ENCODE data around the gene PHAF1.

PHAF1 gene

DNA sequence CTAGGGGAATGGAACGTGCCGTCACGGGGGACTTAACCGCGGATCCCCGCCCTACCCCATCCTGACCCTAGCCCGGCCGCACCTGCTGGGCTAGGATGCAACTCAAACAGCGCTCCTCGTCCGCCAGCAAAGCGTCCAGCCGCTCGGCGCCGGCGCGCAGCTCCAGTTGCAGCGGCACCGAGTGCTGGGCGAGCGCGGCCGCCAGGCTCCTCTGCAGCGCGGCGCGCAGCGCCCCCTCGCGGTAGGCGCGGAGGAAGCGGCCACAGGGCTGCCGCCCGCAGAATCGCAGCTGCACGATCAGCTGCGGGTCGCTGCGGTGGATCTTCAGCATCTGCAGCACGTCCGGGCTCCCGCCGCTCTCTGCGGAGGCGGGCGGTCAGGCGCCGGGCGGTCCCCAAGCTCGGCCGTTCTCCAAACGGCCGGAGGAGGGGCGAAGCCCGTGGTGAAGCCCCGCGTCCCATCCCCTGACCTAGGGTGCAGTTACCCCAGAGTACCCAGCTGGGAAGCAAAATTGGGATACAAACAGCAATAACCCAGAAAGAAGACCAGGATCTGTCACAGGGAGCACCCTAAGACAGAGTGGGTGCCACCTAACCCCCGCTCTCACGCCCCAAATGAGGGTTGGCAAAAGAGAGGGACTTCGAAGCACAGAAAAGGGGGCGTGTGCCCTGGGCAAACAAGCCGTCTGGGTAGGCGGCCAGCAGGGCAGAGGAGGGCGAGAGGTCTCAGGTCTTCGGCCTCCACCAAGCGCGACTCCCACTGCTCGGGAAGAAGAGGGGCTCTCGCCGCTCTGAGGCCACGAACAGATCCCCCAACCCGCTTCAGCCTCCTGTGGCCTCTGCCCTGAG lies 45.8 kb downstream of the PHAF1 start:
- H3K9me3 Mint-ChIP-seq, result no peaks in the 10 kb centered on the region
- H3K27me3 Mint-ChIP-seq, result peaks cover 17% of the 10 kb centered on the region
- H3K36me3 Mint-ChIP-seq, result peaks cover 46% of the 10 kb centered on the region
- CTCF ChIA-PET, result interaction anchor here (0.6 to 8.7 kb wide), 46 partner anchors 8 to 427 kb away, joined by 3 to 163 read pairs (median 4); partner anchors contain the start of genes CBFB, CES4A, HSF4 and NOL3
- H3K4me1 Mint-ChIP-seq, result peaks cover 67% of the 10 kb centered on the region
- H3K27ac Mint-ChIP-seq, result peak overlapping the region; percentile 33
- H3K4me3 Mint-ChIP-seq, result peak overlapping the region; percentile 76
- DNase-seq, result peak; percentile 84

DNA sequence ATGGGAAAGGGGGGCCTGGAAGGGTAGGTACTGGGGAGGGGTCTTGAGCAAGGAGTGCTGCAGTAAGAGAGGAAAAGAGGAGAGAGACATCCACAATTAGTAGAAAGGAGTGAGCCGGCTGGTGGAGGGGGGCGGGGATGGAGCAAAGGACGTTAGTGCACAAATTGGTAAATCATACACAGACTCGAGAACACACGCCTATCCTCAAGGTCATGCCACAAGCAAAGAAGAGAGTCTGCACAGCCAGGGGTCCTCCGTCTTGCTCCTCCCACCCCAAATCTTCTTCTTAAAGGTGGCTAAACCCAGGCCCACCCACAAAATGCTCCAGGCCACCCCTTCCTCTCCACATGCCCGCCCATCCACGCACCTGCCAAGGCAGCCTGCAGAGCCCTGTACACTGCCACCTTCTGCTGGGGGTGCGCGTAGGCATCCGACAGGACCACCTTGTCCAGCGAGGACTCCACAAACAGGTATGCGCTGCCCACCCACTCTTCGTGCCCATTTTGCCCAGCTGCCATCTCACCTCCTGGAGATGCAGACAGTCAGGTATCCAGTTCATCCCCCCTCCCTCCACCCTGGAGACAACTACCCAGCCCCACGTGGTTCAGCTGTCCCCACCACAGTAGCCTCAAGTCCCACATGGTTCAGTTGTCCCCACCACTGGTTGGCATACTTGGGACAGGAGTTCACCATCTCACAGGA lies 46.6 kb downstream of the PHAF1 start:
- H3K4me1 Mint-ChIP-seq, result peaks cover 65% of the 10 kb centered on the region
- H3K27ac Mint-ChIP-seq, result peak overlapping the region; percentile 100
- CTCF ChIA-PET, result interaction anchor here (1.2 to 8.7 kb wide), 19 partner anchors 12 to 428 kb away, joined by 3 to 163 read pairs (median 9); partner anchors contain the start of genes CBFB and NOL3
- H3K27me3 Mint-ChIP-seq, result peaks cover 18% of the 10 kb centered on the region
- H3K36me3 Mint-ChIP-seq, result peaks cover 51% of the 10 kb centered on the region
- peak overlapping the region; percentile 76 for H3K4me3 Mint-ChIP-seq
- no peaks in the 10 kb centered on the region for H3K9me3 Mint-ChIP-seq
- DNase-seq, result no peak

DNA sequence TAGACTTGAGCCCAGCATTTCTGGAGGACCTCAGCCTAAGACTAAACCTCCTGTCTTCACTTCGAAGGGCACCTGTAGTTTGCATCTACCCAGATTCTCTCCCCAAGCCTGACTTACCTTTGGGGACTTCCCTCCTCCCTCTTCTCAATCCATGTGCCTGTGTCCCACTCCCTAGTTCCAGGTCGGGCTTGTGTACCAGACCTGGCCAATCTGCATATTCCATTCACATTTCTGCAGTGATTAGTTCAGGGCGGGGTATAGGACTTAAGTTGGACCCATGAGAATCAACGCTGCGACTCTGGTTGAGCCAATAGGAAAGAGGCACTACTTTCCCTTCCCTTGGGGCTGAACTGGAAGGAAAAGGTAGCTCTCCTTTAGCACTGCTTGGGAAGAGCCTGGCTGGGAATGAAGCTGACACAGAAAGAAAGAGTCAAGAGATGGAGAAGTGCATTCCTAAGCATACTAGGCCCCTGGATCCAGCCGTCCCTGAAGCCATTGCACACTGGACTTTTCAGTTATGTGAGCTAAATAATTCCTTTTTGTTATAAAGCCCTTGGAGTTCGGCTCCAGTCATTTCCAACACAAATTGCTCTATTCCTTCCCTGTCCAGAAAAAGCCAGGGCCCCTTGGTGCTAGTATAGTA lies 47.5 kb downstream of the PHAF1 start:
- H3K36me3 Mint-ChIP-seq, result peaks cover 55% of the 10 kb centered on the region
- CTCF ChIA-PET, result interaction anchor here (1.3 to 8.7 kb wide), 10 partner anchors 12 to 205 kb away, joined by 3 to 163 read pairs (median 4); partner anchors contain the start of gene NOL3
- H3K27ac Mint-ChIP-seq, result peak overlapping the region; percentile 100
- DNase-seq, result no peak
- peaks cover 18% of the 10 kb centered on the region for H3K27me3 Mint-ChIP-seq
- peak overlapping the region; percentile 94 for H3K4me3 Mint-ChIP-seq
- H3K9me3 Mint-ChIP-seq, result no peaks in the 10 kb centered on the region
- H3K4me1 Mint-ChIP-seq, result peaks cover 64% of the 10 kb centered on the region

DNA sequence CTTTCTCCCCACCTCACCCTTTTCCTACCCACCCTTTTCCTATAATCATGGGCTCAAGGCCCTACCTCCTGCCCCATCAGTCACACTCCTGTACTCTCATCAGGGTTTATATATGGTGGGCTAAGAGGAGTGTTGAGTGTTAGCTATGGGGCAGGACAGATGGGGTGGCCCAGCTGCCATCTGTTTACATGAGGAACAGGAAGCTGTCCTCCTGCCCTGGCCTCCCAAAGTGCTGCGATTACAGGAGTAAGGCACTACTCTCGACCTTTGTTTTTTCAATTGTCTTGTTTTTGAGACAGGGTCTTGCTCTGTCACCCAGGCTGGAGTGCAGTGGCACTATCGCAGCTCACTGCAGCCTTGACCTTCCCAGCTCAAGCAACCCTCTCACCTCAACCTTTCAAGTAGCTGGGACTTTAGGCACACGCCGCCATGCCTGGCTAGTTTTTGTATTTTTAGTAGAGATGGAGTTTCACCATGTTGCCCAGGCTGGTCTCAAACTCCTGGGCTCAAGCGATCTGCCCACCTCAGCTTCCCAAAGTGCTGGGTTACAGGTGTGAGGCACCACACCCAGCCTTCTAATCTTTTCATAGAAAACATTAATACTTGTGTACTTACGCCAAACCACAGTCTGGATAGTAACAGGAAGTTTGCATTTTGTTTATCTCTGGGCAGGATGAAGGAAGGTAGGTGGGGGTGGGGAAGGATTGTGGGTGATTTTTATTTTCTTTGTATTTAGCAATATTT lies 48.3 kb downstream of the PHAF1 start:
- H3K36me3 Mint-ChIP-seq, result peaks cover 53% of the 10 kb centered on the region
- CTCF ChIA-PET, result interaction anchor here (1.3 to 8.7 kb wide), 11 partner anchors 11 to 206 kb away, joined by 3 to 163 read pairs (median 4); partner anchors contain the start of genes MATCAP1 and NOL3
- H3K27ac Mint-ChIP-seq, result peak overlapping the region; percentile 100
- H3K4me1 Mint-ChIP-seq, result peaks cover 62% of the 10 kb centered on the region
- H3K27me3 Mint-ChIP-seq, result peaks cover 26% of the 10 kb centered on the region
- H3K4me3 Mint-ChIP-seq, result peak overlapping the region; percentile 94
- peak; percentile 51 for DNase-seq
- H3K9me3 Mint-ChIP-seq, result no peaks in the 10 kb centered on the region

DNA sequence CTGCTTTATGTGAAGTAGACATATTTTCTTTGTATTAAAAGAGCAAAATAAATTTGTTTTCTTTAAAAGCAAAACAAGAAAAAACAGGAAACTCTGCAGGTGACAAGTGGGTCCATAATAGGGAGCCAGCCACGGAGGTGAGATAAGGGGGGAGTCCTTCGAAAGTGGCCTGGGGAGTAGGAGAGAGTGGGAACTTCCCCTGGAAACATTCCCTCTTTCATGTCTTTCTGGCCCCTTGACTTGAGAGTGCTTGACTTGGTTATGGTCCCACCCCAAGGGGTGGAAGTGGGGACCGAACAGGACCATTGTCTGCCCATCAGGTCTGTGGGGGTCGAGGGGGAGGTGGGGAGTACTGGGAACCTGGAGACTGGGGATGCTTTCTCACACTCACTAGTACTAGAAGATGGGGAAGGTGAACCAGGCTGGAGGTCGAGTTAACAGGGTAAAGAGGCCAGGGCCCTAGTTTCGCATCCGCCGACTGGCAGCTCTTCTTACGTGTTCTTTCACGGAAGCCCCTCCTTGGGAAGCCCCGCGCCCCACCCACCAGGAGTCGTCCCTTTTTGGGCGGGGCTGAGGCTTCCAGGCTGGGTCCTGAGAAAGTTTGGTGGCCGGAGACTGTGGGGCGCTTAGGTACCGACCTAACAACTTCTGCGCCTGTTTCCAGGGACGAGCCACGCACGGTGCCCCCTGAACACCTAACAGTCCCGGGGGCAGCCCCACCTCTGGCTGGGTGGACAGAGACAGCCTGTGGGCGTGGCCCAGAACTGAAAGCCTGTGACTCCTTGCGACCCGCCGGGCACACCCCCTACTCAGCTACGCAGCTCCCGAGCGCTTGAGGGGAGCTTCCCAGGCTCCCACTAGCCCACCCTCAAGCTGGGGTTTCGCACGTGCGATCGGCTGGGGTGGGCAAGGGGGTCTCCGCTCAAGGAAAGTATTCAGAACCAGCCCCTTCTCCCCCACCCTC lies 49.2 kb downstream of the PHAF1 start:
- peaks cover 35% of the 10 kb centered on the region for H3K27me3 Mint-ChIP-seq
- H3K36me3 Mint-ChIP-seq, result peaks cover 47% of the 10 kb centered on the region
- peak overlapping the region; percentile 94 for H3K4me3 Mint-ChIP-seq
- peaks cover 59% of the 10 kb centered on the region for H3K4me1 Mint-ChIP-seq
- DNase-seq, result peak; percentile 93
- H3K9me3 Mint-ChIP-seq, result no peaks in the 10 kb centered on the region
- CTCF ChIA-PET, result interaction anchor here (0.6 to 8.7 kb wide), 10 partner anchors 10 to 206 kb away, joined by 3 to 163 read pairs (median 4); partner anchors contain the start of genes MATCAP1 and NOL3
- peak overlapping the region; percentile 100 for H3K27ac Mint-ChIP-seq

DNA sequence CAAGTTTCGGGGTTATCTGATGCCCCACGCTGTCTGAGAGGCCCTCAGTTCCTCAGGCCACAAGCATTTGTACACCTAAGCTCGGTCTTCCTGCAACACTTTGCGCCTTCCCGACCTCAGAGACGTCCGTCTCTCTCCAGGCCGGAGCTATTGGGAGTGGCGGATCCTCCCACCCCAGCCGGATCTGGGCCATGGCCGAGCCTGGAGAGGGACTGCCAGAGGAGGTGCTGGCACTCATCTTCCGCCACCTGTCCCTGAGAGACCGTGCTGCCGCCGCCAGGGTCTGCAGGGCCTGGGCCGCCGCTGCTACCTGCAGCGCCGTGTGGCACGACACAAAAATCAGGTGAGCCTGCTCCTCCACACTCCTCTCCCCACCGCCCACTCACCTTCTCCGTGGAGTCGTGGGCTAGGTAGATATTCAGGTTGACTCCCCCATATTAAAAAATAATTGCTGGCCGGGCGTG lies 51.9 kb downstream of the PHAF1 start:
- DNase-seq, result no peak
- H3K4me1 Mint-ChIP-seq, result peaks cover 64% of the 10 kb centered on the region
- peak overlapping the region; percentile 94 for H3K4me3 Mint-ChIP-seq
- H3K36me3 Mint-ChIP-seq, result peaks cover 46% of the 10 kb centered on the region
- no peaks in the 10 kb centered on the region for H3K9me3 Mint-ChIP-seq
- CTCF ChIA-PET, result interaction anchor here (1.2 to 2.6 kb wide), 4 partner anchors 13 to 26 kb away, joined by 4 to 14 read pairs (median 8); no protein-coding TSS in a partner anchor
- peak overlapping the region; percentile 21 for H3K27ac Mint-ChIP-seq
- H3K27me3 Mint-ChIP-seq, result peaks cover 58% of the 10 kb centered on the region

DNA sequence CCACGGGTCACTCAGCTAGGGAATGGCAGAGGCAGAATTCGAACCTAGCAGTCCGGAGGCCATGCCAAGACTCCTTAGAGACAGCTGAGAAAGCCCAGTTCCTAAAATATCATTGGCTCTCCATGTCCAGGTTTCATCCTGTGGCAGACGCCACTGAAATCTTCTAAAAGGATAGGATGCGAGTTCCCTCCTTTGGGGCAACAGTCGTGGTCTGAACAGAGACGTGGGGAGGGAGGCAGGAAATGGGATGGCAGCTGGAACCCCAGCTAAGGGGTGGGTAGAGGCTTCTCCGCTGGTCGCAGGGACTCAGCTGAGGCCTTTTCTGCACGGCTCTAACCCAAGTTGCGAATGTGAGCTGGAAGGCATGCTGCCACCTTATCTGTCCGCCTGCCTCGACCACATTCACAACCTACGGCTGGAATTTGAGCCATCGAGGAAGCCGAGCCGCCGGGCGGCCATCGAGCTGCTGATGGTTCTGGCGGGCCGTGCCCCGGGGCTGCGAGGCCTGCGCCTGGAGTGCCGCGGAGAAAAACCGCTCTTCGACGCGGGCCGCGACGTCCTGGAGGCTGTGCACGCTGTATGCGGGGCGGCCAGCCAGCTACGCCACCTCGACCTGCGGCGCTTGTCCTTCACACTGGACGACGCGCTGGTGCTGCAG lies 52.9 kb downstream of the PHAF1 start:
- Mint-ChIP-seq H3K36me3 (peaks cover 47% of the 10 kb centered on the region), H3K27ac (peak overlapping the region; percentile 79), H3K27me3 (peaks cover 68% of the 10 kb centered on the region), H3K4me1 (peaks cover 59% of the 10 kb centered on the region), H3K4me3 (peak overlapping the region; percentile 94), H3K9me3 (no peaks in the 10 kb centered on the region)
- no peak for DNase-seq
- CTCF ChIA-PET, result interaction anchor here (1.1 to 2.6 kb wide), 7 partner anchors 7 to 145 kb away, joined by 3 to 14 read pairs (median 5); no protein-coding TSS in a partner anchor

DNA sequence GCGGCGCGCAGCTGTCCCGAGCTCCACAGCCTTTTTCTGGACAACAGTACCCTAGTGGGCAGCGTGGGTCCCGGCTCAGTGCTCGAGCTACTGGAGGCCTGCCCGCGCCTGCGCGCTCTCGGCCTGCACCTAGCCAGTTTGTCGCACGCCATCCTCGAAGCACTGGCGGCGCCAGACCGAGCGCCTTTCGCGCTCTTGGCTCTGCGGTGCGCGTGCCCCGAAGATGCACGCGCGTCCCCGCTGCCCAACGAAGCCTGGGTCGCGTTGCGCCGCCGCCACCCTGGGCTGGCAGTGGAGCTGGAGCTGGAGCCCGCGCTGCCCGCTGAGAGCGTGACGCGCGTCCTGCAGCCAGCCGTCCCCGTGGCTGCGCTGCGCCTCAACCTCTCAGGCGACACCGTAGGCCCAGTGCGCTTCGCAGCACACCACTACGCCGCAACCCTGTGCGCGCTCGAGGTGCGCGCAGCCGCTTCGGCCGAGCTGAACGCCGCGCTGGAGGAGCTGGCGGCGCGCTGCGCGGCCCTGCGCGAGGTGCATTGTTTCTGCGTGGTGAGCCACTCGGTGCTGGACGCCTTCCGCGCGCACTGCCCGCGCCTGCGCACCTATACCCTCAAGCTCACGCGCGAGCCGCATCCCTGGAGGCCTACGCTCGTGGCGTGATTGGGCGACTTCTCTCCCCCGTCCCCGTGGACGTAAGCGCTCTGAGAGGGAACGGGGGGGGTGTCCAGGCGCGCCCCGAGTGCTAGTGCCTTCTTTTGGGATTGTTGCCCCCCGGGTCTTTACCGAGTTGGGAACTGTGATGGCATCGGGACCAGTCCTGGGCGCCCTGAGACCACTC lies 53.6 kb downstream of the PHAF1 start:
- Mint-ChIP-seq H3K9me3 (no peaks in the 10 kb centered on the region), H3K4me1 (peaks cover 54% of the 10 kb centered on the region), H3K27me3 (peaks cover 75% of the 10 kb centered on the region), H3K4me3 (peak overlapping the region; percentile 94), H3K36me3 (peaks cover 42% of the 10 kb centered on the region), H3K27ac (peak overlapping the region; percentile 80)
- DNase-seq, result peak; percentile 79
- CTCF ChIA-PET, result interaction anchor here (1.1 to 2.6 kb wide), 7 partner anchors 8 to 146 kb away, joined by 3 to 14 read pairs (median 5); no protein-coding TSS in a partner anchor

DNA sequence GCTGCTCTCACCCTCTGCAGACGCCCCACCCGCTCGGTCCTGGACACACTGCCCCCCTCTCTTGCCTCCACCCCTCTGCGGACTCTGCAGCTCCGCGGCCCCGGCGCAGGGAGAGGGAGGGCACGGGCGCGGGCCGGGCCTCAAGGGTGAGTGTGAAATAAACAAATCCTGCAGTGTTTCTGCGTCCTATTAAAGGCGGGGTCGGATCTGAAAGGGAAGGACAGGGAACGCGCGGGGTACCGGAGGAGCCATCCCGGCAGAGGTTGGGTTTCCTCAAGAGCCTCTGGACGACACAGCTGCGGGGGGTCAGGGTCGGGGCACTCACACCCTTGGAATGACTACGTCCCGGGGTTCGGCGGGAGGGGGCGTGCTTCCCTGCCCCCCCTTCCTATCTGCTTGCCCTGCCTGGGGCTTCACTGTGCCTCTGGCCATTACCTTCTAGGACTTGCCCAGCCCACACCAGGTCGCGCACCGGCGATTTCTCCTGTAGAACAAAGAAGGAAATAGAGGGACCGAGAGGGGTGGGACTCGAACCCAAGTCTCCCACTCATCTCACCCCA lies 54.3 kb downstream of the PHAF1 start:
- Mint-ChIP-seq H3K27me3 (peaks cover 82% of the 10 kb centered on the region), H3K4me3 (peak overlapping the region; percentile 94), H3K27ac (peak overlapping the region; percentile 67), H3K4me1 (peaks cover 54% of the 10 kb centered on the region), H3K9me3 (no peaks in the 10 kb centered on the region), H3K36me3 (peaks cover 41% of the 10 kb centered on the region)
- DNase-seq, result no peak
- CTCF ChIA-PET, result interaction anchor here (1.1 to 2.6 kb wide), 7 partner anchors 9 to 147 kb away, joined by 3 to 14 read pairs (median 4); no protein-coding TSS in a partner anchor

DNA sequence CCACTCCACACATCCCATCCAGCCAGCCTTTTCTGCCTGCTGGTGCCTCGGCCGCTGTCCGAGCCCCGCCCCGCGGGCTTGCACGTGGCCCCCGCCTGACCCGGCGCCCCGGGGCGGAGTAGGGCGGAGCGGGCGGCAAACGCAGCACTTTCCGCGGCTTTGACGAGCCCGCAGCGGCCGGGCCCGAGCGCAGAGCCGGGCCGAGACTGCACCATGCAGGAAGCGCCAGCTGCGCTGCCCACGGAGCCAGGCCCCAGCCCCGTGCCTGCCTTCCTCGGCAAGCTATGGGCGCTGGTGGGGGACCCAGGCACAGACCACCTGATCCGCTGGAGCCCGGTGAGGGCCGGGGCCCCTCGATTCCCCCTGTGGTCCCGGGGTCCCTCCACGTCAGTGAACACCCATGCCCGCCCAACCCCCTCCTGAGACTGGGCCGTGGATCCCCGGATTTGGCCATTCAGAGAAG lies 54.9 kb downstream of the PHAF1 start, which contains the start of gene HSF4:
TSS of gene HSF4 (plus strand) at position 147 of the 463 bp plus-strand sequence. CDS start at position 214, 67 bp downstream.
- DNase-seq, result peak; percentile 56
- Mint-ChIP-seq H3K4me3 (peak within 1 kb of the TSS; percentile 94), H3K4me1 (peaks cover 58% of the 10 kb centered on the region), H3K27ac (peak within 1 kb of the TSS; percentile 80), H3K36me3 (peaks cover 42% of the 10 kb centered on the region), H3K27me3 (peaks cover 88% of the 10 kb centered on the region), H3K9me3 (no peaks in the 10 kb centered on the region)
- CTCF ChIA-PET, result interaction anchor here (1.4 kb wide), 1 partner anchor 9 kb away, joined by 4 read pairs; no protein-coding TSS in a partner anchor

Data from activated naive CD4-positive, alpha-beta T cell treated with anti-CD3 and anti-CD28 coated beads, Interleukin-2, amount 10 ng/mL, durations not matched to agents 7 days and 5 days (primary cell).